ENCODE results near the gene SARNP.

The SARNP gene

DNA sequence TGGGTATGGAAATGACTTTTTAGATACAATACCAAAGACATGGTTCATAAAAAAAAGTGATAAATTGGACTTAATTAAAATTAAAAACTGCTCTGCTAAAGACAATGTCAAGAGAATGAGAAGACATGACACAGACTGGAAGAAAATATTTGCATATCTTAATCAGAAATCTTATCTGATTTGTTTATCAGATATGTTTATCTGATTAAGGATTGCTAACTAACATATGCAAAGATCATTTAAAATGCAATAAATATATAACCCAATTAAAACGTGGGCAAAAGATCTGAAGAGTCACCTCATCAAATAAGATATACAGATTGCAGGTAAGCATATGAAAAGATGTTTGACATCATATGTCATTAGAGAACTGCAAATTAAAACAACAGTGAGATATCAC, 35.2 kb upstream of the SARNP start:
- no peak for TF ChIP-seq CTCF (IDR thresholded peaks at IDR 0.05; ENCODE audit: insufficient read depth, low read depth, low read length, missing control alignments)
- H3K4me3 ChIP-seq (ENCODE audit: low read length) = no peak overlapping the region
- DNase-seq (ENCODE audit: low read depth) = no peak

DNA sequence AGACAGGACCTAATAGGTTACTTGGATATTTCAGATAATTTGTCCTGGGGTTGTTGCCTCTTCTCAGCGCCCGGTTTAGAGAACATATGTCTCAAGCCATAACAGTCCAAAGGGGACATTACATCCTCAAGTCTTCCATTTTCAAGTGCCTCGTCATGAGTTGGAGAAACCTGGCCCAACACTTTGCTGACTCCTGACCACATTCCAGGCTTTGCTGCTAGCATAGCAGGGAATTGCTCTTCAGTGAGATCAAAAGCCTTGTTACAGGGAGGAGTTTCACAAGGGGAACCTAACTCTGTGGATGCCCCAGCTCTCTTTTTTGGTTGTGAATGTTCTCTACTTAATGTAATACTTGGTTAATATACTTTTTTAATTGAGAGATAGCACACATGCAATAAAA, 33.4 kb upstream of the SARNP start:
- no peak for TF ChIP-seq CTCF (IDR thresholded peaks at IDR 0.05; ENCODE audit: insufficient read depth, low read depth, low read length, missing control alignments)
- DNase-seq (ENCODE audit: low read depth) = no peak
- H3K4me3 ChIP-seq (ENCODE audit: low read length) = no peak overlapping the region

DNA sequence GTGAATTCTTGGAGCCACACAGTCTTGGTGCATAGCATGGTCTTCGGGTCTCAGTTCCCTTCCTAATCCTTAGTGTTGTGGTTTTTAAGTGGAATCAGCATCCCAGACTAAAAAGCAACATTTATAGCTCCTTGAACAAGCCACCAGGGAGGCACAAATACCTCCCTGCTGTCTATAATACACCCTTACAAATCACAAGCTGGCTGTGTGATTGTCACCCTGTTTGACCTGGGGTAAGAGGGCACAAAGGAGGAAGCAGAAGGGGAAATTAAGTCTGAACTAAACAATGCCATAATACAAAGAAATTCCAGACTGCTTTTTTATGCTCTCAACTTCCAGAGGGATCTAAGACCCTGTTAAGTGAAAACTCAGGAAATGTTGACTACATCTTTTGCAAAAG, 32.9 kb upstream of the SARNP start:
- no peak for TF ChIP-seq CTCF (IDR thresholded peaks at IDR 0.05; ENCODE audit: insufficient read depth, low read depth, low read length, missing control alignments)
- H3K4me3 ChIP-seq (ENCODE audit: low read length) = no peak overlapping the region
- DNase-seq (ENCODE audit: low read depth) = no peak

DNA sequence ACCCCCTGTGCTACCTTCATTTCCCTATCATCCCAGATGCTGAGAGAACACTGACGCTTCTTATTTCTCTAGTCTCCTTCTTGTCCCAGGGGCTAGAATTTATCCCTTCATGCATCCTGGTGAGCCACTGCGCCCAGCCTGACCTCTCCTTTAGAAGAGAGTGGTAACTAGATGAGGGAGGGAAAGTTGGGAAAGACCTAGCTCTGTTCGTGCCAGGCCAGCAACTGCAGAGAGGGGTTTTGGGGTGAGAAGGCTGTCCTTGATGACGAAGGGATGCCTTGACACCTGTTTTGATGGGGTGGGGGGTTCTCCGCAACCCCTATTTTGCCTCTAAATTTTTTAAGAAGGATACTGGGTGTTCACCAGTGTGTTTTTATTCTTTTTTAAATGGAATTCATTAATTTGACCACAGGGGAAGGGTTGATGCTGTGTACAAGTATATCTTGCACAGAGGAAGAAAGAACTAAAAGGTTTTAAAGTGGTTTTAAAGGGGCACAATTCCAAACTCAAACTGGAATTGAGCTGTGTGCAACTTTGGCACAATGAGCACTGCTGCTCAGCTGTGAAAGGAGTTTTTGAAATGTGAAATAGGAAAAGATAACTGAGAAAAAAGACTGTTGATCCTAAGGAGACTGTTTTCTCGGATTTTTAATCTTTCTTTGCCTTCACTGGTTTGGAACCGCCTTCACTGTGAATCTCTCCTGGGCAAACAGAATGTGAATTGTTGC, 32.3 kb upstream of the SARNP start:
- no peak for TF ChIP-seq CTCF (IDR thresholded peaks at IDR 0.05; ENCODE audit: insufficient read depth, low read depth, low read length, missing control alignments)
- no peak for DNase-seq (ENCODE audit: low read depth)

DNA sequence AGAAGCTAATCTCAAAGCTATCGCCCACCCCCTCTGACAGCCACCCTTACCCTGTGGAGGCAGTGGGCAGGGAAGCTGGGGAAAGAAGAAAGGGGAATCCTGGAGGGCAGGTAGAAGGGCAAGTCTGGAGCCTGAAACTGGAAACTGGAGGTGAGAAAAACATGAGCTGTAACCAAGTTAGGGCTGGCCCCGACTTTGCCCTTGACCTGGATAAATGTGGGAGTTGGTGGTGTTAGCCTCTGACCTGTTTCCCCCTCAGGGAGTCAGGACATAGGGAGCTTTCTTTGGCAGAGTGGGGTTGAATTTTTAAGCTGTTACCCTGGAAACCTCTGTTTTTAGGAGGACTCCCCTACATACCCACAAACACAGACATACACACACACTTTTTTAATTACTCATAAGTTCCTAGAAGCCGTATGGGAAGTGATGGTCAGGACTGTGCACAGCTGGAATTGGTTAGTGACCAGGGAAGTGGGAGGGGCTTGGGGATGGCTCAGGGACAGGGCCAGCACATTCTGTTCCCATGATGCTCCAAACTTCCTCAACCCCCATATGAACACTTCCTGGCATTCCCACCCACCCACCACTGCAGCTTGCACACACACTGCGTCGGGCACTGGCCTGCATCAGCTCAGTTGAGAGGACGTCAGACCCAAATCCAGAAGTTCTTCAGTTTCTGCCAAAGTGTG, 30.2 kb upstream of the SARNP start:
- TF ChIP-seq CTCF (IDR thresholded peaks at IDR 0.05; ENCODE audit: insufficient read depth, low read depth, low read length, missing control alignments) = no peak
- no peak overlapping the region for H3K4me3 ChIP-seq (ENCODE audit: low read length)
- DNase-seq (ENCODE audit: low read depth) = peak; percentile 87

More for the DNA sequence above, 32.3 kb upstream of the SARNP start:
- H3K4me3 ChIP-seq (ENCODE audit: low read length) = no peak overlapping the region

DNA sequence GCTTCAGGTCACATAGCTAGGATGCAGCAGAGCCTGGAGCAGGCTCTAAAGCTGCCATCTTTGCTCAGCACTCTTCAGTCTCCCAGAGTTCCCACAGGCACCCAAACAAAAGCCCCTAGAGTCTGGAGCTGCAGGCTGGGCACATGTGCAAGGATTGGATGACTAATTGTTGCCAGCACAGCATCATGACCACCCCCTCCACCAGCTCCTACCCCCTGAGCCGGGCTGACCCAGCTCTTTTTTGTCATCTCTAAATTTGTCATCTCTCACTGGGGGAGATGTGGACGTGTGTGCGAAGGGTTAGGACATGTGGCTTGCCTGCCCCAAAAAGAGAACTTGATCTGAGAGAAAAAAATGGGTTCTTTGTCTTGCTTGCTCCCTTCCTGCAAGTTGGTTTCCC, 29.5 kb upstream of the SARNP start:
- H3K4me3 ChIP-seq (ENCODE audit: low read length) = no peak overlapping the region
- no peak for TF ChIP-seq CTCF (IDR thresholded peaks at IDR 0.05; ENCODE audit: insufficient read depth, low read depth, low read length, missing control alignments)
- DNase-seq (ENCODE audit: low read depth) = peak; percentile 39
